Neural cell (in vitro differentiated cells): ENCODE measurements around the gene COQ8B. TPM values are rescaled to one million over a fixed set of nuclear protein-coding genes. Genes with fewer than 3 reads are reported as not detected.
A peak's percentile ranks its signal among the peaks of the same experiment; 100 is the strongest.

Experiments
- H2AFZ ChIP-seq: fragments of 200-600, 300-800 bp; sonication (generic), shearing (Covaris generic); 2 replicates; pipeline ENCODE4 v1.6.0; 2014; ENCODE audit warnings: low read depth, mild to moderate bottlenecking, antibody characterized with exemption, low read length, moderate library complexity
- H3F3A ChIP-seq: fragments of 200-600 bp; shearing (Covaris generic); 2 replicates; pipeline ENCODE4 v1.6.1; 2016; ENCODE audit warnings: mild to moderate bottlenecking, moderate library complexity, mixed read lengths, antibody characterized with exemption, low read length; ENCODE audit not compliant: insufficient read depth, poor library complexity, severe bottlenecking
- H3K27ac ChIP-seq: fragments of 200-600, 300-800 bp; sonication (generic), shearing (Covaris generic); 2 replicates; pipeline ENCODE4 v1.5.1; 2014; ENCODE audit warnings: mild to moderate bottlenecking, low read length, moderate library complexity
- H3K27me3 ChIP-seq: fragments of 300-800, 200-600 bp; sonication (generic), shearing (Covaris generic); 2 replicates; pipeline ENCODE4 v1.6.0; 2014; ENCODE audit warnings: mild to moderate bottlenecking, low read depth, low read length, moderate library complexity; ENCODE audit not compliant: insufficient read depth
- H3K36me3 ChIP-seq: fragments of 300-800, 200-600 bp; sonication (generic), shearing (Covaris generic); 2 replicates; pipeline ENCODE4 v1.5.1; 2014; ENCODE audit warnings: mild to moderate bottlenecking, antibody characterized with exemption, low read length, moderate library complexity; ENCODE audit not compliant: insufficient read depth
- H3K4me2 ChIP-seq: fragments of 300-800, 200-600 bp; sonication (generic), shearing (Covaris generic); 2 replicates; pipeline ENCODE4 v1.6.0; 2014; ENCODE audit warnings: mild to moderate bottlenecking, low read length
- H3K4me3 ChIP-seq: fragments of 300-800, 200-600 bp; sonication (generic), shearing (Covaris generic); 2 replicates; pipeline ENCODE4 v1.5.1; 2014; ENCODE audit warnings: mild to moderate bottlenecking, low read length, moderate library complexity
- H3K79me2 ChIP-seq: fragments of 200-600 bp; shearing (Covaris generic); replicated peaks from 2 replicates; pipeline ENCODE4 v1.6.0; 2014; ENCODE audit warnings: mild to moderate bottlenecking, low read length, moderate library complexity; ENCODE audit not compliant: insufficient read depth
- H3K9ac ChIP-seq: fragments of 300-800, 200-600 bp; sonication (generic), shearing (Covaris generic); 2 replicates; pipeline ENCODE4 v1.6.1; 2016; ENCODE audit warnings: mild to moderate bottlenecking, low read length, mixed read lengths
- H3K9me2 ChIP-seq: fragments of 200-600 bp; shearing (Covaris generic); 2 replicates; pipeline ENCODE4 v1.6.1; 2016; ENCODE audit warnings: mild to moderate bottlenecking, low read length, mixed read lengths; ENCODE audit not compliant: insufficient read depth
- H3K9me3 ChIP-seq: fragments of 200-600, 300-800 bp; sonication (generic), shearing (Covaris generic); 2 replicates; pipeline ENCODE4 v1.6.1; 2016; ENCODE audit warnings: mild to moderate bottlenecking, mixed run types, low read length, moderate library complexity, mixed read lengths
- H4K20me1 ChIP-seq: fragments of 200-600 bp; shearing (Covaris generic); 2 replicates; pipeline ENCODE4 v1.6.1; 2016; ENCODE audit warnings: mild to moderate bottlenecking, mixed run types; ENCODE audit not compliant: insufficient read depth
- CTCF ChIP-seq: fragments of 450-650 bp; IDR thresholded peaks from 2 replicates; pipeline ENCODE4 v1.5.1; 2014; ENCODE audit warnings: antibody characterized with exemption, mild to moderate bottlenecking, moderate library complexity; ENCODE audit not compliant: poor library complexity, severe bottlenecking
- EP300 ChIP-seq: fragments of 450-650 bp; conservative IDR thresholded peaks from 2 replicates; pipeline ENCODE4 v1.6.1; 2014; ENCODE audit warnings: antibody characterized with exemption, mild to moderate bottlenecking, moderate library complexity; ENCODE audit not compliant: poor library complexity, severe bottlenecking
- EZH2 ChIP-seq: fragments of 200-600, 300-800 bp; shearing (Covaris generic), sonication (generic); IDR thresholded peaks from 2 replicates; pipeline ENCODE4 v1.6.1; 2014; ENCODE audit warnings: antibody characterized with exemption, low read length, borderline replicate concordance, mild to moderate bottlenecking; ENCODE audit not compliant: insufficient read depth, poor library complexity, severe bottlenecking
- MXI1 ChIP-seq: fragments of 450-650 bp; conservative IDR thresholded peaks from 2 replicates; pipeline ENCODE4 v1.6.1; 2014; ENCODE audit warnings: antibody characterized with exemption, mild to moderate bottlenecking; ENCODE audit not compliant: poor library complexity, severe bottlenecking
- POLR2AphosphoS5 ChIP-seq: IDR thresholded peaks from 2 replicates; pipeline ENCODE4 v1.6.1; 2012
- RAD21 ChIP-seq: fragments of 450-650 bp; conservative IDR thresholded peaks from 2 replicates; pipeline ENCODE4 v1.6.1; 2014; ENCODE audit warnings: antibody characterized with exemption, mild to moderate bottlenecking, moderate library complexity
- SMC3 ChIP-seq: fragments of 450-650 bp; conservative IDR thresholded peaks from 2 replicates; pipeline ENCODE4 v1.6.1; 2014; ENCODE audit warnings: antibody characterized with exemption, mild to moderate bottlenecking, moderate library complexity; ENCODE audit not compliant: poor library complexity
- TAF1 ChIP-seq: IDR thresholded peaks from 2 replicates; pipeline ENCODE4 v1.6.1; 2012; ENCODE audit warnings: low read depth
- polyA plus RNA-seq: library from polyadenylated mRNA; depleted of rRNA; stranded (reverse); fragments of >200 nt; gene quantifications from 2 replicates; pipeline ENCODE4 v1.2.3, GENCODE V29; 2014
- TF ChIP-seq, protein P1 (sequence below): IDR thresholded peaks from 2 replicates; pipeline ENCODE4 v1.6.1; 2012; ENCODE audit warnings: borderline replicate concordance

The COQ8B gene
- polyA plus RNA-seq, 1 donor from 2014 or later = 83.2 TPM

DNA sequence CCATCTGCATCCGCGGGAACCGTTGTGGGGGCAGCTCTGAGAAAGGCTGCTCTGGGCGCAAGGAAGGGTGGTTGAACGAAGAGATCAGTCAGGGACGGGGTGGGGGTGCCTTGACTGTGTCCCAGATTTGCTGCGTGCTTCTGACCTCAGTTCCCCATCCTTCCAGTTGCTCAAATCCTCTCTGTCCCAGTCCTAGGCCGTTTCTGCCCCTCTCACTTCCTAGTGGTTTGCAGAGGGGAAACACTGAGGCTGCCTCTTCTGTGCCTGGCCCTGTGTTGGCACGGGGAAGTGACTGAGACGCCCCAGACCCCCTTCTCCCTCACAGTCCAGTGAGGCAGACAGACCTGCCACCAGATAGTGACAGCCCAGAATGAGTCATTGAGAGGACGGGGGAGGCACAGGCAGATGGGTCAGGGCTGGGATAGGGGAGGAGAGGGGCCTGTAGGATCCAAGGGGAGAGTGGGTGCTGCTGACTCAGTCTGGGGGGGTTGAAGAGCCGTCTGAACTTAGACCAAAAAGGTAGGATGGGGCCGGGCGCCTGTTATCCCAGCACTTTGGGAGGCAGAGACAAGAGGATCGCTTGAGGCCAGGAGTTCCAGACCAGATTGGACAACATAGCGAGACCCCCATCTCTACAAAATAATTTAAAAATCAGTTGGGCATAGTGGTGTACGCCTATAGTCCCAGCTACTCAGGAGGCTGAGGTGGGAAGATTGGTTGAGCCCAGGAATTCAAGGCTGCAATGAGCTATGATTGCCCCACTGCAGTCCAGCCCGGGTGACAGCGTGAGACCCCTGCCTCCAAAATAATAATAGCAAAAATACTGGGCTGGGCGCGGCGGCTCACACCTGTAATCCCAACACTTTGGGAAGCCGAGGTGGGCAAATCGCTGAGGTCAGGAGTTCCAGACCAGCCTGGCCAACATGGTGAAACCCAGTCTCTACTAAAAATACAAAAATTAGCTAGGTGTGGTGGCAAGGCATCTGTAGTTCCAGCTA lies 52.7 kb downstream of the COQ8B start:
- no peaks in the 10 kb centered on the region for H3F3A ChIP-seq
- no peaks in the 10 kb centered on the region for H3K79me2 ChIP-seq
- TF ChIP-seq CTCF (no peak), EZH2 (no peak), SMC3 (no peak), MXI1 (no peak), RAD21 (no peak), POLR2AphosphoS5 (no peak), EP300 (no peak), TAF1 (no peak)
- TF ChIP-seq, protein P1, sequence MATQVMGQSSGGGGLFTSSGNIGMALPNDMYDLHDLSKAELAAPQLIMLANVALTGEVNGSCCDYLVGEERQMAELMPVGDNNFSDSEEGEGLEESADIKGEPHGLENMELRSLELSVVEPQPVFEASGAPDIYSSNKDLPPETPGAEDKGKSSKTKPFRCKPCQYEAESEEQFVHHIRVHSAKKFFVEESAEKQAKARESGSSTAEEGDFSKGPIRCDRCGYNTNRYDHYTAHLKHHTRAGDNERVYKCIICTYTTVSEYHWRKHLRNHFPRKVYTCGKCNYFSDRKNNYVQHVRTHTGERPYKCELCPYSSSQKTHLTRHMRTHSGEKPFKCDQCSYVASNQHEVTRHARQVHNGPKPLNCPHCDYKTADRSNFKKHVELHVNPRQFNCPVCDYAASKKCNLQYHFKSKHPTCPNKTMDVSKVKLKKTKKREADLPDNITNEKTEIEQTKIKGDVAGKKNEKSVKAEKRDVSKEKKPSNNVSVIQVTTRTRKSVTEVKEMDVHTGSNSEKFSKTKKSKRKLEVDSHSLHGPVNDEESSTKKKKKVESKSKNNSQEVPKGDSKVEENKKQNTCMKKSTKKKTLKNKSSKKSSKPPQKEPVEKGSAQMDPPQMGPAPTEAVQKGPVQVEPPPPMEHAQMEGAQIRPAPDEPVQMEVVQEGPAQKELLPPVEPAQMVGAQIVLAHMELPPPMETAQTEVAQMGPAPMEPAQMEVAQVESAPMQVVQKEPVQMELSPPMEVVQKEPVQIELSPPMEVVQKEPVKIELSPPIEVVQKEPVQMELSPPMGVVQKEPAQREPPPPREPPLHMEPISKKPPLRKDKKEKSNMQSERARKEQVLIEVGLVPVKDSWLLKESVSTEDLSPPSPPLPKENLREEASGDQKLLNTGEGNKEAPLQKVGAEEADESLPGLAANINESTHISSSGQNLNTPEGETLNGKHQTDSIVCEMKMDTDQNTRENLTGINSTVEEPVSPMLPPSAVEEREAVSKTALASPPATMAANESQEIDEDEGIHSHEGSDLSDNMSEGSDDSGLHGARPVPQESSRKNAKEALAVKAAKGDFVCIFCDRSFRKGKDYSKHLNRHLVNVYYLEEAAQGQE = no peak
- no peaks in the 10 kb centered on the region for H3K9me2 ChIP-seq
- no peaks in the 10 kb centered on the region for H4K20me1 ChIP-seq
- peak overlapping the region; percentile 15 for H3K27ac ChIP-seq
- peak overlapping the region; percentile 97 for H3K4me3 ChIP-seq
- peak overlapping the region; percentile 59 for H3K4me2 ChIP-seq
- peak overlapping the region; percentile 63 for H2AFZ ChIP-seq
- H3K9ac ChIP-seq = peak overlapping the region; percentile 75
- no peaks in the 10 kb centered on the region for H3K27me3 ChIP-seq
- H3K9me3 ChIP-seq = peaks cover 3% of the 10 kb centered on the region
- H3K36me3 ChIP-seq = peaks cover 4% of the 10 kb centered on the region

- no peaks in the 10 kb centered on the region for H3K36me3 ChIP-seq
- peak overlapping the region; percentile 63 for H2AFZ ChIP-seq
- TF ChIP-seq SMC3 (peak; percentile 96), EZH2 (no peak), POLR2AphosphoS5 (peak; percentile 76), CTCF (peak; percentile 98), RAD21 (peak; percentile 98), TAF1 (no peak), EP300 (peak; percentile 41), MXI1 (peak; percentile 98)
- TF ChIP-seq, protein P1 = no peak
- H3K9ac ChIP-seq = peak overlapping the region; percentile 75
- peak overlapping the region; percentile 97 for H3K4me3 ChIP-seq
- H3K79me2 ChIP-seq = no peaks in the 10 kb centered on the region
- H3K9me2 ChIP-seq = no peaks in the 10 kb centered on the region
- H3F3A ChIP-seq = no peaks in the 10 kb centered on the region
- H3K9me3 ChIP-seq = no peaks in the 10 kb centered on the region
- peak overlapping the region; percentile 15 for H3K27ac ChIP-seq
- no peaks in the 10 kb centered on the region for H3K27me3 ChIP-seq
- H3K4me2 ChIP-seq = peak overlapping the region; percentile 59
- H4K20me1 ChIP-seq = no peaks in the 10 kb centered on the region
These were observed 53.6 kb downstream of the COQ8B start for GRCh38 chr19:40662925-40663694.
